Mononuclear cell (primary cell): ENCODE measurements around the gene MTREX. TPM values are rescaled to one million over a fixed set of nuclear protein-coding genes. Genes with fewer than 3 reads are reported as not detected.

Source experiments
- H3K27me3 ChIP-seq: 2 replicates; pipeline ENCODE4 v1.6.0; 2011; ENCODE audit warnings: low read length, control low read depth; ENCODE audit not compliant: insufficient read depth
- H3K4me1 ChIP-seq: 2 replicates; pipeline ENCODE4 v1.5.1; 2011; ENCODE audit warnings: mild to moderate bottlenecking, low read length, control low read depth; ENCODE audit not compliant: insufficient read depth
- H3K4me3 ChIP-seq: 2 replicates; pipeline ENCODE4 v1.5.1; 2011; ENCODE audit warnings: mild to moderate bottlenecking, low read length, moderate library complexity
- H3K9me3 ChIP-seq: 2 replicates; pipeline ENCODE4 v1.5.1; 2011; ENCODE audit warnings: low read depth, mild to moderate bottlenecking, control low read depth, low read length
- total RNA-seq: library from RNA; depleted of rRNA; stranded (reverse); fragments of >200 nt; gene quantifications from one replicate; pipeline ENCODE4 v1.2.3, GENCODE V29; 2012

The MTREX gene
- total RNA-seq, 1 donor, result 142 TPM

GRCh38 chr5:55416306-55416705 is 108.5 kb downstream of the MTREX start:
- H3K9me3 ChIP-seq, result no peaks in the 10 kb centered on the region
- no peaks in the 10 kb centered on the region for H3K27me3 ChIP-seq
- no peak overlapping the region for H3K4me3 ChIP-seq
- H3K4me1 ChIP-seq, result no peaks in the 10 kb centered on the region

- no peaks in the 10 kb centered on the region for H3K27me3 ChIP-seq
- H3K4me3 ChIP-seq, result no peak overlapping the region
- no peaks in the 10 kb centered on the region for H3K4me1 ChIP-seq
- no peaks in the 10 kb centered on the region for H3K9me3 ChIP-seq
These were observed 111.5 kb downstream of the MTREX start for GRCh38 chr5:55418994-55419968.

DNA sequence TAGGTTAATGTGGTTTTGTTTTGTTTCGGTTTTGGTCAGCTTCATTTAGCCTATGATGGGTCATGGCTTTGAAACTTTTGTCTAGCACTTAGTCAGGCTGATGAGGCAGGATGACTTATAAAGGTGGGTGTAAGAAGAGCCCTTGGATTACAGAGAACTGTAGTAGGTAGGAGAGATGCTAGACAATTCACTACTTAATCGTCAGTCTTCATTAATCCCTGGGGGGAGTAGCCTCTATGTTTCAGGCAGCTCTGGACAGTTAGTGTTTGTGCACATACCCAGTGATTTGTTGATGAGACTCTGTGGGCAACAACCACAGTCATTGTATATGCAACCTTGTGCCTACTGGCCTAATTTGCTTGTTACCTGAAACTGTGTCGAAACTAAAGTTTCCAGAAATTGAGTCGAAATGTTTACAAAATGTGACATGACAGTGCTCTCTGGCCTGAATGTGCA is 113.3 kb downstream of the MTREX start:
- Histone ChIP-seq H3K4me3 (no peak overlapping the region), H3K9me3 (no peaks in the 10 kb centered on the region), H3K27me3 (no peaks in the 10 kb centered on the region), H3K4me1 (no peaks in the 10 kb centered on the region)

GRCh38 chr5:55426455-55426854 is 118.7 kb downstream of the MTREX start:
- H3K9me3 ChIP-seq, result peaks cover 10% of the 10 kb centered on the region
- H3K27me3 ChIP-seq, result no peaks in the 10 kb centered on the region
- H3K4me1 ChIP-seq, result no peaks in the 10 kb centered on the region
- H3K4me3 ChIP-seq, result no peak overlapping the region

GRCh38 chr5:55427157-55427556 is 119.4 kb downstream of the MTREX start:
- Histone ChIP-seq H3K9me3 (peaks cover 17% of the 10 kb centered on the region), H3K4me1 (no peaks in the 10 kb centered on the region), H3K27me3 (no peaks in the 10 kb centered on the region), H3K4me3 (no peak overlapping the region)

GRCh38 chr5:55429221-55429612 is 121.4 kb downstream of the MTREX start:
- Histone ChIP-seq H3K27me3 (no peaks in the 10 kb centered on the region), H3K4me1 (no peaks in the 10 kb centered on the region), H3K9me3 (peaks cover 24% of the 10 kb centered on the region), H3K4me3 (no peak overlapping the region)

DNA sequence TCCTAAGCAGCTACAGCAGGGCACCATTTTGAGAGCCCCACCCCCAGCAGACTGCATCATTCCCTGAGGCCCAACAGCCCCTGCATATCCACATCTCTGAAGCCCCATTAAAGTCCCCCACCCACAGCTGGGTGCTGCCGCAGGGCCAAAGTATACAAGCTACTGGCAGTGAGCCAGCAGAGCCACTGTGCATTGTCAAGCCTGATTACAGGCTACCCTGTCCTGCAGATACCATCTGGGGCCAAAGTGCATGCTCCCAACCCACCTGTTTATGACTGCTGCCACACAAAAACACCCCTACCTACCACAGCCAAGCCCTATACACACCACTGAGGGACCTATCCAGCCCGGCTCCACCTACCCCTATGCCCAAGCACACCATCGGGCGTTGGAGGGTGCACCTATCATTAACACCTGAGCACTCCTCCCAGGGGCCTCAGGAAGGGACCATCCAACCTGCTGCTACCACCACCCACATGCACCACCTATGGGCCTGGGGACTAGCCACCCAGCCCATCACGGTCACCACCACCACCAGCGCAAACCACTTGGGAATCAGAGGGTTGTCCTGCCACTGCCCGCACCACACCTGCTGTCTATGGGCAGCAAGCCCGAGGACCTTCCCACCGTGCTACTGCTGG is 121.9 kb downstream of the MTREX start:
- H3K4me3 ChIP-seq, result no peak overlapping the region
- peaks cover 24% of the 10 kb centered on the region for H3K9me3 ChIP-seq
- H3K27me3 ChIP-seq, result no peaks in the 10 kb centered on the region
- no peaks in the 10 kb centered on the region for H3K4me1 ChIP-seq

- H3K27me3 ChIP-seq, result no peaks in the 10 kb centered on the region
- H3K4me3 ChIP-seq, result no peak overlapping the region
- peaks cover 24% of the 10 kb centered on the region for H3K9me3 ChIP-seq
- no peaks in the 10 kb centered on the region for H3K4me1 ChIP-seq
These were observed 124.8 kb downstream of the MTREX start for GRCh38 chr5:55432549-55432948.

- Histone ChIP-seq H3K27me3 (no peaks in the 10 kb centered on the region), H3K9me3 (peaks cover 3% of the 10 kb centered on the region), H3K4me3 (no peak overlapping the region), H3K4me1 (peaks cover 4% of the 10 kb centered on the region)
These were observed 129.7 kb downstream of the MTREX start for GRCh38 chr5:55437452-55437851.

DNA sequence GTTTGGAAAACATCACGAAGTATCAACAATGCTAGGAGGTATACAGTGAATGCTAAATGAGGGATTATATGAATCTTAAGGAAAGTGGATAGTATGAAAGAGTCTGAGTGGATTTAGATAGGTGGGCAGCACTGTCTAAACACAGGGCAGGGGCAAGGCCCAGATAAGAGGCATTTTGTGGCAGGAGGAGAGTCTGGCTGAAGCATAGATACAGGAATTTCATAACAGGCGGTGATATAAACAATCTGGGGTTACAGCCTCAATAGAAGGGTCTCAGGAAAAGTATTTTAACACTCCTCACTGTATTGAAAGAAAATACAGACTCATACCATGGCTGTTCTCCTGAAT is 130.0 kb downstream of the MTREX start:
- no peak overlapping the region for H3K4me3 ChIP-seq
- no peaks in the 10 kb centered on the region for H3K9me3 ChIP-seq
- H3K4me1 ChIP-seq, result peaks cover 4% of the 10 kb centered on the region

DNA sequence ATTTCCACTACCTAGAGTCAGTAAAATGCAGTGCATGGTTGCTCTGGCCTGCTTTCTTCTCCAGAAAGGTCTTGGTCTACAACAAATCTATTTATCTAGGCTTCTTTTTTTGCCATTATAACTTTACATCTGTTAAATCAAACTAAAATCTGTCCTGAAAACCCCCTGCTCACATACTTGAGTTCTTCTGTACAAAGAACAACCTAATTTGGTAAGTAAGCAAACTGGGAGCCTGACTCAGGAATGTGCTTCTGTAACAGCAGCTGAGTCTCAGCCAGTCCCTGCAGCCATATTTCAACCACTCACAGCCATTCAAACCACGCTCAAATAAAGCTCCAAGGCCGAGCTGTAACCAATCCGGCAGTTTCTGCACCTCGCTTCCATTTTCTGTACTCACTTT is 131.2 kb downstream of the MTREX start:
- Histone ChIP-seq H3K4me1 (peaks cover 4% of the 10 kb centered on the region), H3K4me3 (no peak overlapping the region), H3K27me3 (no peaks in the 10 kb centered on the region), H3K9me3 (no peaks in the 10 kb centered on the region)

More for the DNA sequence above, 130.0 kb downstream of the MTREX start:
- H3K27me3 ChIP-seq, result no peaks in the 10 kb centered on the region

- peaks cover 4% of the 10 kb centered on the region for H3K4me1 ChIP-seq
- no peak overlapping the region for H3K4me3 ChIP-seq
These were observed 132.4 kb downstream of the MTREX start for GRCh38 chr5:55440188-55440646.

GRCh38 chr5:55441107-55441771 is 133.4 kb downstream of the MTREX start:
- H3K4me1 ChIP-seq, result peaks cover 4% of the 10 kb centered on the region
- H3K4me3 ChIP-seq, result no peak overlapping the region
- H3K9me3 ChIP-seq, result no peaks in the 10 kb centered on the region
- no peaks in the 10 kb centered on the region for H3K27me3 ChIP-seq

More at GRCh38 chr5:55440188-55440646, 132.4 kb downstream of the MTREX start:
- Histone ChIP-seq H3K27me3 (no peaks in the 10 kb centered on the region), H3K9me3 (no peaks in the 10 kb centered on the region)

GRCh38 chr5:55441954-55442353 is 134.2 kb downstream of the MTREX start:
- H3K4me3 ChIP-seq, result no peak overlapping the region
- no peaks in the 10 kb centered on the region for H3K9me3 ChIP-seq
- H3K4me1 ChIP-seq, result peaks cover 4% of the 10 kb centered on the region
- no peaks in the 10 kb centered on the region for H3K27me3 ChIP-seq

- Histone ChIP-seq H3K27me3 (no peaks in the 10 kb centered on the region), H3K4me1 (no peaks in the 10 kb centered on the region), H3K9me3 (no peaks in the 10 kb centered on the region), H3K4me3 (no peak overlapping the region)
These were observed 138.0 kb downstream of the MTREX start for GRCh38 chr5:55445791-55446190.
